Hepatocyte (in vitro differentiated cells): ENCODE measurements around the gene PRRG3. TPM values are rescaled to one million over a fixed set of nuclear protein-coding genes. Genes with fewer than 3 reads are reported as not detected.

Experiments
- DNase-seq: peaks from one replicate; pipeline ENCODE4 v3.0.0-alpha.2; 2016; ENCODE audit warnings: low spot score
- H2AFZ ChIP-seq: fragments of 200-600 bp; sonication (generic); 2 replicates; pipeline ENCODE4 v1.6.0; 2016; ENCODE audit warnings: antibody characterized with exemption, mild to moderate bottlenecking
- H3K27ac ChIP-seq: fragments of 200-600 bp; sonication (generic); 2 replicates; pipeline ENCODE4 v1.5.1; 2016; ENCODE audit warnings: mild to moderate bottlenecking
- H3K27me3 ChIP-seq: fragments of 200-600 bp; sonication (generic); 2 replicates; pipeline ENCODE4 v1.6.1; 2016
- H3K36me3 ChIP-seq: fragments of 200-600 bp; sonication (generic); replicated peaks from 2 replicates; pipeline ENCODE4 v1.5.1; 2016; ENCODE audit warnings: low read depth; ENCODE audit not compliant: insufficient read depth
- H3K4me1 ChIP-seq: fragments of 200-600 bp; sonication (generic); 2 replicates; pipeline ENCODE4 v1.5.1; 2016; ENCODE audit warnings: mild to moderate bottlenecking, moderate library complexity; ENCODE audit not compliant: insufficient read depth
- H3K4me2 ChIP-seq: fragments of 200-600 bp; sonication (generic); 2 replicates; pipeline ENCODE4 v1.6.0; 2016
- H3K4me3 ChIP-seq: fragments of 200-600 bp; sonication (generic); 2 replicates; pipeline ENCODE4 v1.5.1; 2016; ENCODE audit warnings: mild to moderate bottlenecking
- H3K79me2 ChIP-seq: fragments of 200-600 bp; sonication (generic); 2 replicates; pipeline ENCODE4 v1.6.0; 2017; ENCODE audit warnings: mild to moderate bottlenecking
- H3K9me2 ChIP-seq: fragments of 200-600 bp; sonication (generic); replicated peaks from 2 replicates; pipeline ENCODE4 v1.6.0; 2017; ENCODE audit warnings: mild to moderate bottlenecking; ENCODE audit not compliant: insufficient read depth
- H3K9me3 ChIP-seq: fragments of 200-600 bp; sonication (generic); 2 replicates; pipeline ENCODE4 v1.5.1; 2016; ENCODE audit warnings: low read depth, mild to moderate bottlenecking
- H4K20me1 ChIP-seq: fragments of 200-600 bp; sonication (generic); 2 replicates; pipeline ENCODE4 v1.6.0; 2016; ENCODE audit warnings: mild to moderate bottlenecking; ENCODE audit not compliant: insufficient read depth, poor library complexity, severe bottlenecking
- CTCF ChIP-seq: fragments of 200-600 bp; sonication (generic); IDR thresholded peaks from 2 replicates; pipeline ENCODE4 v1.5.1; 2016; ENCODE audit warnings: antibody characterized with exemption, mild to moderate bottlenecking; ENCODE audit not compliant: poor library complexity
- EZH2 ChIP-seq: fragments of 200-600 bp; sonication (generic); IDR thresholded peaks from 2 replicates; pipeline ENCODE4 v1.6.1; 2016; ENCODE audit warnings: antibody characterized with exemption, mild to moderate bottlenecking, borderline replicate concordance
- EZH2phosphoT487 ChIP-seq: fragments of 200-600 bp; sonication (generic); IDR thresholded peaks from one replicate; pipeline ENCODE4 v1.6.1; 2018; ENCODE audit warnings: antibody characterized with exemption, mild to moderate bottlenecking, low read depth, moderate library complexity; ENCODE audit not compliant: unreplicated experiment, severe bottlenecking
- WGBS: methylation state at CpG from one replicate; pipeline ENCODE4 v1.1.6; 2016; ENCODE audit warnings: low lambda C conversion rate; ENCODE audit errors: missing lambda C conversion rate; 5-methylcytosine and 5-hydroxymethylcytosine counted together
- polyA plus RNA-seq: library from polyadenylated mRNA; unstranded; fragments of >200 nt; fragmentation: Nextera tagmentation; extraction: Ambion mirVana; gene quantifications from 2 replicates; pipeline ENCODE4 v1.2.1, GENCODE V29; 2016
- total RNA-seq: library from RNA; depleted of rRNA; stranded (reverse); fragments of >200 nt; gene quantifications from 2 replicates; pipeline ENCODE4 v1.2.3, GENCODE V29; 2014

Gene PRRG3
- total and polyA plus RNA-seq, 2 experiments from 2014 or later: 0.17 to 0.22 TPM

- Histone ChIP-seq H3K4me1 (no peaks in the 10 kb centered on the region), H3K4me2 (no peak overlapping the region), H2AFZ (no peak overlapping the region), H3K79me2 (no peaks in the 10 kb centered on the region), H4K20me1 (no peaks in the 10 kb centered on the region), H3K9me2 (no peaks in the 10 kb centered on the region), H3K9me3 (no peaks in the 10 kb centered on the region), H3K27me3 (no peaks in the 10 kb centered on the region), H3K27ac (no peak overlapping the region), H3K36me3 (no peaks in the 10 kb centered on the region), H3K4me3 (no peak overlapping the region)
- TF ChIP-seq EZH2 (no peak), CTCF (peak; percentile 60)
- WGBS: 44% methylated on average over 13 of the region's 22 CpGs
- DNase-seq: peak; percentile 74
Observed at GRCh38 chrX:151753313-151754046, 58.2 kb downstream of the PRRG3 start.

GRCh38 chrX:151754047-151754429 is 58.8 kb downstream of the PRRG3 start:
- H3K27ac ChIP-seq: no peak overlapping the region
- no peak overlapping the region for H3K4me2 ChIP-seq
- WGBS: 61% methylated on average over 6 of the region's 6 CpGs
- no peaks in the 10 kb centered on the region for H3K36me3 ChIP-seq
- H4K20me1 ChIP-seq: no peaks in the 10 kb centered on the region
- no peaks in the 10 kb centered on the region for H3K9me3 ChIP-seq
- no peak overlapping the region for H2AFZ ChIP-seq
- no peaks in the 10 kb centered on the region for H3K79me2 ChIP-seq
- no peak for DNase-seq
- TF ChIP-seq EZH2phosphoT487: no peak
- no peak for TF ChIP-seq EZH2
- no peak for TF ChIP-seq CTCF
- no peaks in the 10 kb centered on the region for H3K9me2 ChIP-seq
- H3K4me3 ChIP-seq: no peak overlapping the region
- no peaks in the 10 kb centered on the region for H3K27me3 ChIP-seq
- H3K4me1 ChIP-seq: no peaks in the 10 kb centered on the region

GRCh38 chrX:151754641-151755215 is 59.5 kb downstream of the PRRG3 start:
- Histone ChIP-seq H3K9me3 (no peaks in the 10 kb centered on the region), H3K4me2 (no peak overlapping the region), H3K27me3 (no peaks in the 10 kb centered on the region), H3K79me2 (no peaks in the 10 kb centered on the region), H3K36me3 (no peaks in the 10 kb centered on the region), H2AFZ (no peak overlapping the region), H3K9me2 (no peaks in the 10 kb centered on the region), H3K4me3 (no peak overlapping the region), H3K4me1 (no peaks in the 10 kb centered on the region), H3K27ac (no peak overlapping the region), H4K20me1 (no peaks in the 10 kb centered on the region)
- no peak for DNase-seq
- WGBS: 77% methylated on average over 11 of the region's 11 CpGs
- TF ChIP-seq EZH2 (no peak), CTCF (no peak), EZH2phosphoT487 (no peak)

Other genes starting within 250 kb of the PRRG3 start
- 0.24 TPM in 1 of 2 replicates, not detected in the other for gene PASD1, start 131.8 kb upstream of the PRRG3 start, total RNA-seq
- not detected in 2 replicates for gene PASD1, start 131.8 kb upstream of the PRRG3 start, polyA plus RNA-seq
- not detected in 2 replicates for gene FATE1, start 20.6 kb downstream of the PRRG3 start, total RNA-seq
- gene FATE1, start 20.6 kb downstream of the PRRG3 start, polyA plus RNA-seq: not detected in 2 replicates
- gene CNGA2, start 39.3 kb downstream of the PRRG3 start, total RNA-seq: not detected in 2 replicates
- gene CNGA2, start 39.3 kb downstream of the PRRG3 start, polyA plus RNA-seq: not detected in 2 replicates
- not detected in 2 replicates for gene MAGEA4, start 217.4 kb downstream of the PRRG3 start, total RNA-seq
- gene MAGEA4, start 217.4 kb downstream of the PRRG3 start, polyA plus RNA-seq: not detected in 2 replicates